Measurements from ENCODE around the gene SLC17A1. TPM values are rescaled to one million over a fixed set of nuclear protein-coding genes. Genes with fewer than 3 reads are reported as not detected.

SLC17A1 gene
- total and polyA plus RNA-seq, 2 of the 13 experiments (the other 11 are each of a cell fraction or from before 2014, with no cell fraction given) = 0.09 to 2.1 TPM

- TF ChIP-seq, protein P1, sequence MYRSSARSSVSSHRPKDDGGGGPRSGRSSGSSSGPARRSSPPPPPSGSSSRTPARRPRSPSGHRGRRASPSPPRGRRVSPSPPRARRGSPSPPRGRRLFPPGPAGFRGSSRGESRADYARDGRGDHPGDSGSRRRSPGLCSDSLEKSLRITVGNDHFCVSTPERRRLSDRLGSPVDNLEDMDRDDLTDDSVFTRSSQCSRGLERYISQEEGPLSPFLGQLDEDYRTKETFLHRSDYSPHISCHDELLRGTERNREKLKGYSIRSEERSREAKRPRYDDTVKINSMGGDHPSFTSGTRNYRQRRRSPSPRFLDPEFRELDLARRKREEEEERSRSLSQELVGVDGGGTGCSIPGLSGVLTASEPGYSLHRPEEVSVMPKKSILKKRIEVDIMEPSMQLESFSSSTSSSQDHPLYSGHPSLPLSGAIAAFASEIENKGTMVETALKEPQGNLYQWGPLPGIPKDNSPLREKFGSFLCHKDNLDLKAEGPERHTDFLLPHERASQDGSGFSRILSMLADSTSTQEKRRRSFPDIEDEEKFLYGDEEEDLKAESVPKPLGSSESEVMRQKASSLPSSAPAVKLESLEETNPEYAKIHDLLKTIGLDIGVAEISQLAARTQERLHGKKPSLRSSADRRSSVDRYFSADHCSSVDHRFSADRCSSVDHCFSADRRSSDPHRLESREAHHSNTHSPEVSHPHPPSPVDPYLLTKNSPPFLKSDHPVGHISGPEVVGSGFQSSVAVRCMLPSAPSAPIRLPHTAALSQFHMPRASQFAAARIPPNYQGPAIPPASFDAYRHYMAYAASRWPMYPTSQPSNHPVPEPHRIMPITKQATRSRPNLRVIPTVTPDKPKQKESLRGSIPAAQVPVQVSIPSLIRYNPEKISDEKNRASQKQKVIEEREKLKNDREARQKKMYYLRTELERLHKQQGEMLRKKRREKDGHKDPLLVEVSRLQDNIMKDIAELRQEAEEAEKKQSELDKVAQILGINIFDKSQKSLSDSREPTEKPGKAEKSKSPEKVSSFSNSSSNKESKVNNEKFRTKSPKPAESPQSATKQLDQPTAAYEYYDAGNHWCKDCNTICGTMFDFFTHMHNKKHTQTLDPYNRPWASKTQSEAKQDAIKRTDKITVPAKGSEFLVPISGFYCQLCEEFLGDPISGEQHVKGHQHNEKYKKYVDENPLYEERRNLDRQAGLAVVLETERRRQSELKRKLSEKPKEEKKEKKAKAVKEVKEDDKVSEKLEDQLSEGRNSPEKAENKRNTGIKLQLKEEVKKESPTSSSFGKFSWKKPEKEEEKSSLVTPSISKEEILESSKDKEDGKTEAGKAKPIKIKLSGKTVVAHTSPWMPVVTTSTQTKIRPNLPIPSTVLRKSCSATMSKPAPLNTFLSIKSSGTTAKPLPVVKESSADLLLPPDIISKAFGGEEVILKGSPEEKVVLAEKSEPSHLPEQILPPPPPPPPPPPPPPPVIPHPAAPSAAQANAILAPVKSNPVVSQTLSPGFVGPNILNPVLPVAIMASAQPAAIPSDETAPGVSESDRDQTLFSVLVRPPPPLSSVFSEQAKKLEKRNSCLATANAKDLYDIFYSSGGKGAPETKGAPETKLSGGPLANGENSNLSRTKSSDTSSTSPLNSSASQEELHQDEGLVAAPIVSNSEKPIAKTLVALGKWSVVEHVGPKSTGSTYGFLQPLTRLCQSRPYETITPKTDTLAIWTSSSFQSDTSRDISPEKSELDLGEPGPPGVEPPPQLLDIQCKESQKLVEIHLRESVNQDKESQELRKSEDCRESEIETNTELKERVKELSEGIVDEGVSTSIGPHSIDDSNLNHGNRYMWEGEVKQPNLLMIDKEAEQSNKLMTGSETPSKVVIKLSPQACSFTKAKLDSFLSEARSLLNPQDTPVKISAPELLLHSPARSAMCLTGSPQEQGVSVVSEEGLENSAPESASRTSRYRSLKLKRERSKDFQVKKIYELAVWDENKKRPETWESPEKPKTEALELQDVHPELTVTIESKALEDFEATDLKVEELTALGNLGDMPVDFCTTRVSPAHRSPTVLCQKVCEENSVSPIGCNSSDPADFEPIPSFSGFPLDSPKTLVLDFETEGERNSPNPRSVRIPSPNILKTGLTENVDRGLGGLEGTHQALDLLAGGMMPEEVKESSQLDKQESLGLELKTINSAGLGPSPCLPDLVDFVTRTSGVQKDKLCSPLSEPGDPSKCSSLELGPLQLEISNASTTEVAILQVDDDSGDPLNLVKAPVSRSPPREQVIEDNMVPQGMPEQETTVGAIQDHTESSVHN (CRISPR knock-in tag; IDR thresholded peaks at IDR 0.05) = no peak
- TF ChIP-seq HNF4A (CRISPR knock-in tag; IDR thresholded peaks at IDR 0.05) (no peak), ZNF740 (CRISPR knock-in tag; IDR thresholded peaks at IDR 0.05) (no peak), SAP130 (CRISPR knock-in tag; IDR thresholded peaks at IDR 0.05; ENCODE audit: low read depth) (peak; percentile 53), RBM39 (IDR thresholded peaks at IDR 0.05; ENCODE audit: low read depth, low read length, poor library complexity, severe bottlenecking) (no peak), XBP1 (CRISPR knock-in tag; IDR thresholded peaks at IDR 0.05) (no peak), ZNF530 (CRISPR knock-in tag; IDR thresholded peaks at IDR 0.05; ENCODE audit: low read depth) (no peak), ZNF570 (CRISPR knock-in tag; IDR thresholded peaks at IDR 0.05; ENCODE audit: borderline replicate concordance) (no peak), HOMEZ (CRISPR knock-in tag; IDR thresholded peaks at IDR 0.05; ENCODE audit: low read depth) (peak; percentile 80), RORA (CRISPR knock-in tag; IDR thresholded peaks at IDR 0.05) (no peak), ASH2L (IDR thresholded peaks at IDR 0.05; ENCODE audit: insufficient read length, low read depth, low read length) (no peak), DBP (CRISPR knock-in tag; IDR thresholded peaks at IDR 0.05; ENCODE audit: not compliant biosample characterization) (no peak)
- TF ChIP-seq, protein P2, sequence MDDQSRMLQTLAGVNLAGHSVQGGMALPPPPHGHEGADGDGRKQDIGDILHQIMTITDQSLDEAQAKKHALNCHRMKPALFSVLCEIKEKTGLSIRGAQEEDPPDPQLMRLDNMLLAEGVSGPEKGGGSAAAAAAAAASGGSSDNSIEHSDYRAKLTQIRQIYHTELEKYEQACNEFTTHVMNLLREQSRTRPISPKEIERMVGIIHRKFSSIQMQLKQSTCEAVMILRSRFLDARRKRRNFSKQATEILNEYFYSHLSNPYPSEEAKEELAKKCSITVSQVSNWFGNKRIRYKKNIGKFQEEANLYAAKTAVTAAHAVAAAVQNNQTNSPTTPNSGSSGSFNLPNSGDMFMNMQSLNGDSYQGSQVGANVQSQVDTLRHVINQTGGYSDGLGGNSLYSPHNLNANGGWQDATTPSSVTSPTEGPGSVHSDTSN (CRISPR knock-in tag; IDR thresholded peaks at IDR 0.05; ENCODE audit: borderline replicate concordance) = no peak
These were observed at the start of gene SLC17A1 (continued) for GRCh38 chr6:25831532-25832306.

Data from HepG2 (cell line).